H9 (cell line): ENCODE results near the gene UVRAG. TPM values are rescaled to one million over a fixed set of nuclear protein-coding genes. Genes with fewer than 3 reads are reported as not detected.

ENCODE experiments used
- DNase-seq: peaks from one replicate; pipeline ENCODE4 v3.0.0-alpha.2; 2017
- H2AFZ ChIP-seq: one replicate; pipeline ENCODE4 v1.6.1; 2013; ENCODE audit warnings: mild to moderate bottlenecking, low read length, control low read depth, moderate library complexity
- H2AK5ac ChIP-seq: 2 replicates; pipeline ENCODE4 v1.6.1; 2013; ENCODE audit warnings: low read length, control low read depth, mixed read lengths; ENCODE audit not compliant: insufficient read length
- H2BK120ac ChIP-seq: one replicate; pipeline ENCODE4 v1.6.1; 2013; ENCODE audit warnings: low read depth, mild to moderate bottlenecking, low read length, control low read depth, inconsistent platforms; ENCODE audit not compliant: poor library complexity, severe bottlenecking
- H2BK12ac ChIP-seq: 2 replicates; pipeline ENCODE4 v1.6.1; 2013; ENCODE audit warnings: low read length, control low read depth, mixed read lengths, low read depth; ENCODE audit not compliant: insufficient read length
- H2BK15ac ChIP-seq: 2 replicates; pipeline ENCODE4 v1.6.1; 2013; ENCODE audit warnings: low read depth, low read length, control low read depth
- H2BK20ac ChIP-seq: one replicate; pipeline ENCODE4 v1.6.1; 2013; ENCODE audit warnings: low read depth, mild to moderate bottlenecking, low read length, control low read depth, inconsistent platforms; ENCODE audit not compliant: poor library complexity, severe bottlenecking
- H2BK5ac ChIP-seq: 2 replicates; pipeline ENCODE4 v1.6.1; 2013; ENCODE audit warnings: low read length, control low read depth, mixed read lengths; ENCODE audit not compliant: insufficient read length
- H3K14ac ChIP-seq: 2 replicates; pipeline ENCODE4 v1.6.1; 2013; ENCODE audit warnings: low read length, control low read depth; ENCODE audit not compliant: insufficient read depth
- H3K18ac ChIP-seq: 2 replicates; pipeline ENCODE4 v1.6.1; 2013; ENCODE audit warnings: low read depth, mild to moderate bottlenecking, mixed read lengths, low read length, control low read depth; ENCODE audit not compliant: insufficient read length
- H3K23ac ChIP-seq: 2 replicates; pipeline ENCODE4 v1.6.1; 2013; ENCODE audit warnings: low read length, control low read depth, mixed read lengths, low read depth; ENCODE audit not compliant: insufficient read length
- H3K23me2 ChIP-seq: 2 replicates; pipeline ENCODE4 v1.6.1; 2013; ENCODE audit warnings: low read depth, mild to moderate bottlenecking, mixed read lengths, low read length, control low read depth; ENCODE audit not compliant: insufficient read length, poor library complexity, severe bottlenecking
- H3K27ac ChIP-seq: 2 replicates; pipeline ENCODE4 v1.5.1; 2013; ENCODE audit warnings: low read length, control low read depth, mixed read lengths, low read depth; ENCODE audit not compliant: insufficient read length
- H3K27me3 ChIP-seq: 2 replicates; pipeline ENCODE4 v1.6.1; 2013; ENCODE audit warnings: low read length, control low read depth, inconsistent platforms; ENCODE audit not compliant: insufficient read depth
- H3K4ac ChIP-seq: 2 replicates; pipeline ENCODE4 v1.6.1; 2013; ENCODE audit warnings: low read depth, mild to moderate bottlenecking, control low read depth, inconsistent platforms, low read length, moderate library complexity
- H3K4me1 ChIP-seq: 2 replicates; pipeline ENCODE4 v1.6.1; 2013; ENCODE audit warnings: low read length, control low read depth, inconsistent platforms; ENCODE audit not compliant: insufficient read depth
- H3K4me2 ChIP-seq: 2 replicates; pipeline ENCODE4 v1.6.1; 2013; ENCODE audit warnings: low read length, control low read depth, mixed read lengths; ENCODE audit not compliant: insufficient read length, insufficient read depth
- H3K56ac ChIP-seq: 2 replicates; pipeline ENCODE4 v1.6.1; 2013; ENCODE audit warnings: low read depth, mild to moderate bottlenecking, mixed read lengths, low read length, control low read depth; ENCODE audit not compliant: insufficient read length
- H3K79me1 ChIP-seq: 2 replicates; pipeline ENCODE4 v1.6.1; 2013; ENCODE audit warnings: low read depth, mild to moderate bottlenecking, moderate library complexity, low read length, control low read depth, inconsistent platforms; ENCODE audit not compliant: insufficient read depth, poor library complexity, severe bottlenecking
- H3K79me2 ChIP-seq: 2 replicates; pipeline ENCODE4 v1.6.1; 2013; ENCODE audit warnings: low read length, control low read depth, inconsistent platforms; ENCODE audit not compliant: insufficient read depth
- H3K9ac ChIP-seq: 2 replicates; pipeline ENCODE4 v1.6.1; 2013; ENCODE audit warnings: low read length, control low read depth, mixed read lengths; ENCODE audit not compliant: insufficient read length; ENCODE audit errors: extremely low read depth
- H3K9me3 ChIP-seq: one replicate; pipeline ENCODE4 v1.6.1; 2013; ENCODE audit warnings: low read depth, low read length, inconsistent platforms; ENCODE audit not compliant: control insufficient read depth
- H3T11ph ChIP-seq: one replicate; pipeline ENCODE4 v1.6.1; 2013; ENCODE audit warnings: mild to moderate bottlenecking, low read length, control low read depth, inconsistent platforms
- H4K20me1 ChIP-seq: one replicate; pipeline ENCODE4 v1.6.1; 2013; ENCODE audit not compliant: control insufficient read depth, insufficient read length, insufficient read depth
- H4K5ac ChIP-seq: 2 replicates; pipeline ENCODE4 v1.6.1; 2013; ENCODE audit warnings: low read depth, mild to moderate bottlenecking, mixed read lengths, low read length, control low read depth; ENCODE audit not compliant: insufficient read length
- H4K8ac ChIP-seq: replicated peaks from 2 replicates; pipeline ENCODE4 v1.6.1; 2013; ENCODE audit warnings: low read length, control low read depth, mixed read lengths, low read depth; ENCODE audit not compliant: insufficient read length
- H4K91ac ChIP-seq: 2 replicates; pipeline ENCODE4 v1.6.1; 2013; ENCODE audit warnings: low read depth, mild to moderate bottlenecking, moderate library complexity, mixed read lengths, low read length, control low read depth; ENCODE audit not compliant: insufficient read length
- H3K27ac Mint-ChIP-seq, 3 experiments: 2 replicates in 2 of 3; 3 replicates in 1 of 3; pipeline ENCODE4 v1.8.0; 2020 to 2021; ENCODE audit warnings: mixed read lengths in 3 of 3, mild to moderate bottlenecking in 1 of 3, moderate library complexity in 1 of 3
- H3K27me3 Mint-ChIP-seq: 2 replicates; pipeline ENCODE4 v1.8.0; 2021; ENCODE audit warnings: low read depth, mild to moderate bottlenecking, moderate library complexity, mixed read lengths
- H3K36me3 Mint-ChIP-seq, 3 experiments: 2 replicates in 2 of 3; 3 replicates in 1 of 3; pipeline ENCODE4 v1.8.0; 2020 to 2021; ENCODE audit warnings: low read depth in 3 of 3, mixed read lengths in 3 of 3; ENCODE audit not compliant: insufficient read depth in 1 of 3
- H3K4me1 Mint-ChIP-seq, 2 experiments: 2 replicates each; pipeline ENCODE4 v1.8.0; 2020; ENCODE audit warnings: mixed read lengths in 2 of 2
- H3K4me3 Mint-ChIP-seq, 2 experiments: 2 replicates in 1 of 2; 3 replicates in 1 of 2; pipeline ENCODE4 v1.8.0; 2020 to 2021; ENCODE audit warnings: mild to moderate bottlenecking in 2 of 2, mixed read lengths in 2 of 2, moderate library complexity in 1 of 2
- H3K9me3 Mint-ChIP-seq, 2 experiments: 2 replicates in 1 of 2; 3 replicates in 1 of 2; pipeline ENCODE4 v1.8.0; 2020; ENCODE audit warnings: mild to moderate bottlenecking in 2 of 2, mixed read lengths in 2 of 2, moderate library complexity in 1 of 2
- CTCF ChIP-seq: fragments of 200-600 bp; sonication (generic); conservative IDR thresholded peaks from 3 replicates; pipeline ENCODE4 v1.8.0; 2021; ENCODE audit warnings: antibody characterized with exemption, mild to moderate bottlenecking
- WGBS: extraction: QIAGEN DNeasy Blood & Tissue Kit; methylation state at CpG from one replicate; pipeline ENCODE4 v1.1.7; 2013; ENCODE audit warnings: missing lambda C conversion rate, low lambda C conversion rate, mixed read lengths; ENCODE audit not compliant: insufficient read length; ENCODE audit errors: extremely low coverage; 5-methylcytosine and 5-hydroxymethylcytosine counted together
- total RNA-seq: library from RNA; stranded (reverse); gene quantifications from 2 replicates; pipeline ENCODE4 v1.2.1, GENCODE V29; 2021

UVRAG gene
- total RNA-seq, 1 experiment from 2014 or later, result 18.5 TPM

GRCh38 chr11:75773595-75774353, 41.2 kb upstream of the UVRAG start:
- H3K79me2 ChIP-seq, result no peaks in the 10 kb centered on the region
- H2BK12ac ChIP-seq, result no peak overlapping the region
- H2BK15ac ChIP-seq, result no peak overlapping the region
- H3K4me1 ChIP-seq, result no peaks in the 10 kb centered on the region
- H2AK5ac ChIP-seq, result no peak overlapping the region
- Mint-ChIP-seq H3K4me1 (peaks cover 28 to 34% of the 10 kb centered on the region in 2 experiments), H3K9me3 (no peaks in the 10 kb centered on the region; a peak in 1 of 5 replicates), H3K27me3 (peaks cover 66% of the 10 kb centered on the region), H3K36me3 (no peaks in the 10 kb centered on the region; a peak in 1 of 7 replicates), H3K4me3 (no peak overlapping the region), H3K27ac (no peak overlapping the region)
- no peak overlapping the region for H4K5ac ChIP-seq
- no peak overlapping the region for H2AFZ ChIP-seq
- no peak overlapping the region for H2BK5ac ChIP-seq
- H3K79me1 ChIP-seq, result no peaks in the 10 kb centered on the region
- no peak for TF ChIP-seq CTCF
- no peak overlapping the region for H3K4ac ChIP-seq
- H4K20me1 ChIP-seq, result no peaks in the 10 kb centered on the region
- DNase-seq, result no peak
- no peak overlapping the region for H3K4me2 ChIP-seq
- H3K56ac ChIP-seq, result no peak overlapping the region
- no peak overlapping the region for H3T11ph ChIP-seq
- WGBS, result no CpG with 5 or more reads among the region's 5 CpGs
- peaks cover 3% of the 10 kb centered on the region for H3K23me2 ChIP-seq
- H2BK20ac ChIP-seq, result no peak overlapping the region
- H3K14ac ChIP-seq, result no peak overlapping the region
- no peak overlapping the region for H4K8ac ChIP-seq
- peaks cover 16% of the 10 kb centered on the region; the same call in 1 of the 2 replicates for H3K27me3 ChIP-seq
- H4K91ac ChIP-seq, result no peak overlapping the region
- H2BK120ac ChIP-seq, result no peak overlapping the region
- no peak overlapping the region for H3K27ac ChIP-seq
- H3K23ac ChIP-seq, result no peak overlapping the region
- H3K18ac ChIP-seq, result no peak overlapping the region
- no peak overlapping the region for H3K9ac ChIP-seq
- H3K9me3 ChIP-seq, result no peaks in the 10 kb centered on the region
